Endothelial cell of umbilical vein (primary cell): ENCODE measurements around the gene C15orf39.

ENCODE experiments used
- EZH2 ChIP-seq: IDR thresholded peaks from 2 replicates; pipeline ENCODE4 v1.6.1; 2012; ENCODE audit warnings: borderline replicate concordance, low read depth, mild to moderate bottlenecking, moderate library complexity, low read length, inconsistent platforms; ENCODE audit not compliant: severe bottlenecking
- JUN ChIP-seq: IDR thresholded peaks from 2 replicates; pipeline ENCODE4 v1.6.1; 2011; ENCODE audit warnings: borderline replicate concordance, low read depth; ENCODE audit not compliant: insufficient read length, insufficient read depth
- MYC ChIP-seq: IDR thresholded peaks from one replicate; pipeline ENCODE4 v1.6.1; 2011; ENCODE audit warnings: mild to moderate bottlenecking, low read depth, low read length
- POLR2A ChIP-seq: IDR thresholded peaks from 2 replicates; pipeline ENCODE4 v1.6.1; 2012; ENCODE audit warnings: low read depth, mild to moderate bottlenecking, control low read depth, low read length
- POLR2AphosphoS5 ChIP-seq: IDR thresholded peaks from 2 replicates; pipeline ENCODE4 v1.6.1; 2012; ENCODE audit warnings: low read depth, mild to moderate bottlenecking, control low read depth, low read length, moderate library complexity; ENCODE audit not compliant: insufficient read depth
- TF ChIP-seq, protein P1 (sequence below), 2 donors: IDR thresholded peaks; 1 replicate in 1 of 2; 2 replicates in 1 of 2; pipeline ENCODE4 v1.5.1; 2011; ENCODE audit warnings: low read length in 2 of 2, mild to moderate bottlenecking in 2 of 2, moderate library complexity in 2 of 2, control low read depth in 1 of 2, inconsistent platforms in 1 of 2, low read depth in 1 of 2; ENCODE audit not compliant: insufficient read depth in 1 of 2; ENCODE audit errors: extremely low read depth in 1 of 2
- TF ChIP-seq, protein P2 (sequence below): IDR thresholded peaks from 2 replicates; pipeline ENCODE4 v1.6.1; 2011; ENCODE audit not compliant: insufficient read depth, insufficient read length

DNA sequence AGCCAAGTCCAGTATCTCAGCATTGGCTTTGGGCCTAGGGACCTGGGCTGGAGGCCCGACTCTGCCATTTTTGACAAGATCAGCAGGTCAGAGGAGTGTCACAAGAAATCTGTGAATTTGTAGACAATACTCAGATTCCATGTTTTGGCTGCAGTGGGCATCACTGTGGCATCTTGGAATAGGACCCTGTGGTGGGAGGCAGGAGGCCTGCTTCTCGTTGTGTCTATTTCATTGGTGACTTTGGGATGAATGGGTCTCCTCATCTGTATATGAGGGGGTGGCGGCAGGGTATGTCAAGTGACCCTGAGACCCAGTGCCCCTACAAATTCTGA lies 3.3 kb downstream of the C15orf39 start:
- TF ChIP-seq JUN (no peak), MYC (no peak), EZH2 (no peak), POLR2A (no peak), POLR2AphosphoS5 (no peak)
- TF ChIP-seq, protein P1, sequence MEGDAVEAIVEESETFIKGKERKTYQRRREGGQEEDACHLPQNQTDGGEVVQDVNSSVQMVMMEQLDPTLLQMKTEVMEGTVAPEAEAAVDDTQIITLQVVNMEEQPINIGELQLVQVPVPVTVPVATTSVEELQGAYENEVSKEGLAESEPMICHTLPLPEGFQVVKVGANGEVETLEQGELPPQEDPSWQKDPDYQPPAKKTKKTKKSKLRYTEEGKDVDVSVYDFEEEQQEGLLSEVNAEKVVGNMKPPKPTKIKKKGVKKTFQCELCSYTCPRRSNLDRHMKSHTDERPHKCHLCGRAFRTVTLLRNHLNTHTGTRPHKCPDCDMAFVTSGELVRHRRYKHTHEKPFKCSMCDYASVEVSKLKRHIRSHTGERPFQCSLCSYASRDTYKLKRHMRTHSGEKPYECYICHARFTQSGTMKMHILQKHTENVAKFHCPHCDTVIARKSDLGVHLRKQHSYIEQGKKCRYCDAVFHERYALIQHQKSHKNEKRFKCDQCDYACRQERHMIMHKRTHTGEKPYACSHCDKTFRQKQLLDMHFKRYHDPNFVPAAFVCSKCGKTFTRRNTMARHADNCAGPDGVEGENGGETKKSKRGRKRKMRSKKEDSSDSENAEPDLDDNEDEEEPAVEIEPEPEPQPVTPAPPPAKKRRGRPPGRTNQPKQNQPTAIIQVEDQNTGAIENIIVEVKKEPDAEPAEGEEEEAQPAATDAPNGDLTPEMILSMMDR (IDR thresholded peaks at IDR 0.05; ENCODE audit: extremely low read depth in 1 of 2, insufficient read depth in 1 of 2, low read depth in 1 of 2, low read length in 2 of 2): no peak
- TF ChIP-seq, protein P2, sequence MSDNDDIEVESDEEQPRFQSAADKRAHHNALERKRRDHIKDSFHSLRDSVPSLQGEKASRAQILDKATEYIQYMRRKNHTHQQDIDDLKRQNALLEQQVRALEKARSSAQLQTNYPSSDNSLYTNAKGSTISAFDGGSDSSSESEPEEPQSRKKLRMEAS: no peak
